Activated CD8-positive, alpha-beta memory T cell treated with anti-CD3 and anti-CD28 coated beads for 48 hours (primary cell): Measurements from ENCODE around the gene ZNF280D.
"Not testable (repeated sequence)": the region's sequence is repeated elsewhere in the genome, so short reads cannot be mapped to it uniquely, and the experiment has no call there.

Experiments used
- DNase-seq, 3 experiments: peaks; one replicate each; pipeline ENCODE4 v3.0.0-alpha.2; 2020; ENCODE audit warnings: low read depth in 2 of 3, low spot score in 2 of 3

ZNF280D gene

GRCh38 chr15:56719774-56720555 lies 13.3 kb downstream of the ZNF280D start:
- no peak for DNase-seq

DNA sequence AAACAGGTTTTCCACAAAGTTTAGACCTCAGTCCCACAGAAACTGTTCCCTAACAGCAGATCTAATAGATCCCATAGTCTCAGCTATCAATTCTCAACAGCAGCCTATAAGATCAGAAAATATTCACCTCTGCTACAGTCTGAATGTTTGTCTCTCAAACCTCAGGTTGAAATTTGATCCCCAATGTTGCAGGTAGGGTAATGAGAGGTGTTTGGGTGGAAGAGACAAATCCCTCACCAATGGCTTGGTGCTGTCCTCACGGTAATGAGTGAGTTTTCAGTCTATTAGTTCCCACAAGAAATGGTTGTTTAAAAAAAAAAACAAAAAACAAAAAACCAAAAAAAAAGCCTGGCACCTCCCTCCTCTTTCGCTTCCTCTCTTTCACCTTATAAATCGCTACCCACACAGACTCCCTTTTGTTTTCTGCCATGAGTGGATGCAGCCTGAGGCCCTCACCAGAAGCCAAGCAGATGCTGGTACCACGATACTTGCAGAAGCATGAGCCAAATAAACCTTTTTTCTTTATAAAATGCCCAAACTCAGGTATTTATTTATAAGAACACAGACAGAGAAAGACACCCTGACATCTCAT lies 14.2 kb downstream of the ZNF280D start:
- DNase-seq, result no peak

- DNase-seq, result no peak
These were observed 14.7 kb downstream of the ZNF280D start for GRCh38 chr15:56718560-56718959.

DNA sequence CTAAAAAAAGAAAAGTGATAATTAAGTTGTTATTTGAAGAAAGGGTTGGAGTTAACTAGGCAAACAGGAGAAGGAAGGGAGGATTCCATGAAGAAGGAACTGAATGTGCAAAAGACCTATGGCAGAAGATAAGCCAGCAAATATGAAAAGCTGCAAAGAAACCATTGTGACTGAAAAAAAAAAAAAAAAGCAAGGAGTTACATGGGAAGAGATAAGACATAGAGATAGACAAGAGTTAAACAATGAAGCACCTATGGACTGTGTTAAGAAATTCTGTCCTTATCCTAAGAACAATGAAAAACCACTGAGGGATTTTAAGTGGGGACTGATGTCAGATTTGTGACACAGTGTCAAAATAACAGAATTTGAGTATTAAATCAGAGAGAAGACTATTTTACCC lies 17.0 kb downstream of the ZNF280D start:
- DNase-seq, result no peak

GRCh38 chr15:56715220-56715619 lies 18.1 kb downstream of the ZNF280D start:
- no peak for DNase-seq

DNA sequence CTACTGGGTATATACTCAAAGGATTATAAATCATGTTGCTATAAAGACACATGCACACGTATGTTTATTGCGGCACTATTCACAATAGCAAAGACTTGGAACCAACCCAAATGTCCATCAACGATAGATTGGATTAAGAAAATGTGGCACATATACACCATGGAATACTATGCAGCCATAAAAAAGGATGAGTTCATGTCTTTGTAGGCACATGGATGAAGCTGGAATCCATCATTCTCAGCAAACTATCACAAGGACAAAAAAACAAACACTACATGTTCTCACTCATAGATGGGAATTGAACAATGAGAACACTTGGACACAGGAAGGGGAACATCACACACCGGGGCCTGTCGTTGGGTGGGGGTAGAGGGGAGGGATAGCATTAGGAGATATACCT lies 23.8 kb downstream of the ZNF280D start:
- DNase-seq, result not testable (repeated sequence)

DNA sequence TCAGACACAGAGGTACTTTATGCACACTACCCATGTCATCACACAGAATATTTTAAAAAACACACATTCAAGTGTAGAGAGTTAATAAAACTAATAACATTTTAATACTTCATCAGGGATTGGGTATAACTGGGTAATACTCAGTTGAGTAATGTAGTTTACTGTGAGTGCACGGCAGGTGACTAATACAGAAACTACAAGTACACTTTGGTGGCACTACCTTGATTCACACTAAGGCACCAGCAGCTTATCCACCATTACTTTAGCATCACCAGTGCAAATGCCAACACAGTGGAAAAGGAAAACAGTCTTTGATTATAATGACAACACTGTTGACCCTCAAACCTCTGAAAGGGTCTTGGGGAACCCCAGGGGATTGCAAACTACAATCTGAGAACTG lies 33.6 kb downstream of the ZNF280D start:
- no peak for DNase-seq

DNA sequence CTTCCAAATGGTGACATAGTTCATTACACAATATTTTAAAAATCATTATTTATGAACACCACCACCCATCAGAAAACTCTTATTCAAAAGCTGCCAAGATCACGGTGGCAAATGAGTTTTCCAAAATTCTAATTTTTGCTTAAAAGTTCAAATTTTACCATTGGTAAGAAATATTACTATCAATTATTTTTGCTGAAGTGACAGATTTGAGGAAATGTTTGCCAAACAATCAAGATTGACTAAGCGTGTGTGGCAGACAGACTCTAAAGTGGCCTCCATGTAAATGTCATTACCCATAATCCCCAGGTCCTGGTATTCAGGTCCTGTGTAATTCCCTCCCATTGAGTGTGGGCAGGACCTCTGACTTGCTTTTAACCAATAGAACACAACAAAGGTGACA lies 35.0 kb downstream of the ZNF280D start:
- no peak for DNase-seq

DNA sequence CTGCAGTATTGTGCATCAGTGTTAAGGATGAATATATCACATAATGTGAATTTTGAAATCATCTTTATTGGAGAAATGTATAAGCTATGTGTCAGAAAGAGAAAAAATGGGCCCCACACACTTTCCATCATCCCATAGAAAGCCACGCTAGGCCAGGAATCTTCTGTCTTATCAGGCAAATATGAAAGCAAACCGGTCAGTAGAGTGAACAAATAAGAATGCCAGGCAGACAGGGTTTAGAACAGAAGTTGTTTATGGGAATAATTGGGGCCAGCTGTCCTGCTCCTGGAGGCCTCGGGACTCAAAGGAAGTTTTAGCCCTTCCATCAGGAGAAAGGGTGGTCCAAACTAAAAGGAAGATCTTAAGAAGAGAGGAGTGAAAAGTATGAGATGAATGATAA lies 39.5 kb downstream of the ZNF280D start:
- no peak for DNase-seq

DNA sequence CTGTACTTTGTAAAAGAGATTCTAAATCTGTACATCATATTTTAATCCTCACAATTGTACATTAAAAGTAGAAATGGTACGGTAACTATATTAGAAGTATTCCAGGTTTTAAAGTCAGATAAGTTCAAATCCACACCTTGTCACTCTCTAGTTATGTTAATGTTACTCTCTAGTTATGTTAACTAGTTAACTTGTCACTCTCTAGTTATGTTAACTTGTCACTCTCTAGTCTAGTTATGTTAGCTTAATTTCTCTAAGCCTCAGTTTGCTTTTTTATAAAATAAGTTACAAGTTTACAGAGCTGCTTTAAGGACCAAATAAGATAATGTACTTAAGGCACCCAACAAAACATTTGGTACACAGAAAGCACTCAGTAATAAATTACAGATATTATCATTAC lies 42.6 kb downstream of the ZNF280D start:
- no peak for DNase-seq

GRCh38 chr15:56683908-56684307 lies 49.4 kb downstream of the ZNF280D start:
- DNase-seq, result no peak

DNA sequence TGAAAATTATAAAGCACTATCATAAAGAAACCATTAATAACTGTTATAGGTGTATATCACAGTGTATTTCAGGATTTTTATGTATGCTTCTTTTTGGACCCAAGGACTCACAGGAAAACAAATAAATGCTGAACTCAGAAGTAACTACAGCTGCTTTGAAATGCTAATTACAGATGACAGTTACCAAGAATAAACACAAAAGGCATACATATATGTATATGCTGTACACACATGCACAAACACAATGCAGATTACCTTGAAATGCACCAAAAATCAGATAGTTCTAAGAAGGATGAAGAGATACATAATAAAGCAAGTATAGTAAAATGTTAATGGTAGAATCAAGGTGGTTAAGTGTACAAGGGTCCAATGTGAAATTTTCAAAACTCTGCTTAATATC lies 52.2 kb downstream of the ZNF280D start:
- no peak for DNase-seq

DNA sequence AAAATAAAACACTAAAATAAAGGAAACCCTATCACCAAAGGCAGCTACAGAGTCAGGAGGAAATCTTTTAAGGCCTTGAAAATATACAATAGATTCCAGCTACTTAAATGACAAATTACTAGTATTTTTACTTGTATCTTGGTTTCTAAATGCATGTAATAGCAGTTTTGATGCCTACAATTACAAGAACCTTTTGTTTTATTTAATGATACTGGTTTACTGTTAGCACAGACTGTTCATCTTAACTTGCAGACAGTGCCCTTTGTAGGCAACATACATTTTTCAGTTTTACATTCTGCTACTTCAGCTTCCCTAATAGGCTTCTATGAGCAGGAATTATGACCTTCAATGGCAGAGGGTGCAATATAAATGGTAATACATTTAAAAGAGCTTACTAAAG lies 54.1 kb downstream of the ZNF280D start:
- DNase-seq, result no peak

DNA sequence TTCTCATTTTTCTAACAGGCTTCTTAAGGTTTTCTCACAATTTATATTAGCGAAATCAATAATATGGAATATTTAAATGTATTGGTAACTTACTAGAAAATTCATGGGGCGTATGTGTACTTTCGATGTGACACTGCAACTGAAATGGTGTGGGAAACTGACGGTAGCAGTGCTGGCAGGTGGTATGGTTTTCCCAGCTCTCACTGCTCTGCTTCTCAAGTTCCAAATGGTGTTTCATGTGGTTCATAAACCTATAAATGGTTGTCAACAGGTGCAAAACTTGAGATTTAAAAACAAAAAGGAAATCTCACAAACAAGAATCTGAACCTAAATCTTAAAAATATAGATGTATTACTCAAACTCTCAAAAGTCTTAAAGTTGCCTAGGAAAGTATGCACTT lies 54.7 kb downstream of the ZNF280D start:
- DNase-seq, result no peak

- no peak for DNase-seq
These were observed 56.0 kb downstream of the ZNF280D start for GRCh38 chr15:56677271-56677670.

DNA sequence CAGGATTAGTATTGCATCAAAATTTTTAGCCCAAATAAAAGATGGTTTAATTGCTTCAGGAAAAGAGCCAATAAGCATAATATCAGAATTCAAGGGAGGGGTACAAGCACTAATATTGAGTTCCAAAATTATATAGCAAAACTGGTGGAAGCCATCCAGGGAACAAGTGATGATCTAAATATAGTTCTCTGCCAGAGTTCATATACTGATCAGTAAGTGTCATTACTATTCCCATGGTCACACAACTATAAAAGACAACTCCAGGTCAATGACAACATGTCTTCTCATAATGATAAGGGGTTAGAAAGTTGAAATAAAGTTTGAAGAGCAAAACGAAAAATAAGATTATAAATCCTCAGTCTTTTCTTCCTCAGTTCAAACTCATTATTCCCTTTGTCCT lies 57.4 kb downstream of the ZNF280D start:
- DNase-seq, result no peak

- DNase-seq, result no peak
These were observed 58.5 kb downstream of the ZNF280D start for GRCh38 chr15:56674857-56675256.

- no peak for DNase-seq
These were observed 60.6 kb downstream of the ZNF280D start for GRCh38 chr15:56672721-56673120.

DNA sequence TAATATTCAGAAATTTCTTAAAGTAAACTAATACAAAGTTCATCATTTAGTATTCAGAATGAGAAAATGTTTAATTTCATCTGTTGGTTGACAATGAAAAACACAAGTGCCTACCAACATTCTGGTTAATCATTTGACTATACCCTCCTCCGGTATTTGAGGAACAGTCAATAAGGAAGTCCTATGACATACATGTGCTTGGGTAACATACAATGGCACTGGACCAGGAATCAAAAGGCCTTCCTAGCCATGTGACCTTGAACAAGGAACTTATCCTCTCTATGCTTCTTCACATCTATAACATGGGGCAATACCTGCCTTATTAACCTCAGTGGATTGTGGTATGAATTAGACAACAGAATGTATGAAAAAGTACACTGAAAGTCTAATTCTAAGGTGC lies 65.8 kb downstream of the ZNF280D start:
- no peak for DNase-seq

GRCh38 chr15:56660943-56661342 lies 72.4 kb downstream of the ZNF280D start:
- no peak for DNase-seq

- DNase-seq, result no peak
These were observed 74.1 kb downstream of the ZNF280D start for GRCh38 chr15:56659197-56659596.

- DNase-seq, result no peak
These were observed 78.7 kb downstream of the ZNF280D start for GRCh38 chr15:56654624-56655023.

GRCh38 chr15:56654216-56654615 lies 79.1 kb downstream of the ZNF280D start:
- no peak for DNase-seq
